ENCODE measurements around the gene ZNF107.

The ZNF107 gene

GRCh38 chr7:64630496-64630895 lies 35.4 kb upstream of the ZNF107 start:
- H3K9ac ChIP-seq (ENCODE audit: low read length), result no peak overlapping the region
- no peak overlapping the region for H3K27ac ChIP-seq (ENCODE audit: low read depth, low read length, poor library complexity, severe bottlenecking)
- no peaks in the 10 kb centered on the region for H3K27me3 ChIP-seq (ENCODE audit: insufficient read depth, low read length)
- no peak overlapping the region for H3K4me2 ChIP-seq (ENCODE audit: low read length)
- no peaks in the 10 kb centered on the region for H3F3A ChIP-seq (ENCODE audit: insufficient read depth, low read length)
- no peaks in the 10 kb centered on the region for H4K20me1 ChIP-seq (ENCODE audit: insufficient read depth, low read length)
- H3K4me3 ChIP-seq (ENCODE audit: low read depth, low read length, poor library complexity, severe bottlenecking), result no peak overlapping the region
- no peaks in the 10 kb centered on the region for H3K9me2 ChIP-seq (ENCODE audit: low read depth, low read length)
- H3K79me2 ChIP-seq (ENCODE audit: insufficient read depth, low read length), result no peaks in the 10 kb centered on the region
- TF ChIP-seq EZH2 (IDR thresholded peaks at IDR 0.05; ENCODE audit: borderline replicate concordance, low read length) (no peak), CTCF (IDR thresholded peaks at IDR 0.05; ENCODE audit: low read length) (peak; percentile 63)
- no peaks in the 10 kb centered on the region for H3K9me3 ChIP-seq (ENCODE audit: low read length)
- H3K36me3 ChIP-seq (ENCODE audit: insufficient read depth, low read length), result no peaks in the 10 kb centered on the region
- H3K4me1 ChIP-seq (ENCODE audit: insufficient read depth, low read length, severe bottlenecking), result no peaks in the 10 kb centered on the region
- H2AFZ ChIP-seq (ENCODE audit: low read length), result no peak overlapping the region

- no peak overlapping the region for H3K9ac ChIP-seq (ENCODE audit: low read length)
- H3K9me2 ChIP-seq (ENCODE audit: low read depth, low read length), result no peaks in the 10 kb centered on the region
- H3K9me3 ChIP-seq (ENCODE audit: low read length), result no peaks in the 10 kb centered on the region
- no peaks in the 10 kb centered on the region for H3K79me2 ChIP-seq (ENCODE audit: insufficient read depth, low read length)
- no peak overlapping the region for H2AFZ ChIP-seq (ENCODE audit: low read length)
- TF ChIP-seq CTCF (IDR thresholded peaks at IDR 0.05; ENCODE audit: low read length) (no peak), EZH2 (IDR thresholded peaks at IDR 0.05; ENCODE audit: borderline replicate concordance, low read length) (no peak)
- H3K4me1 ChIP-seq (ENCODE audit: insufficient read depth, low read length, severe bottlenecking), result no peaks in the 10 kb centered on the region
- no peaks in the 10 kb centered on the region for H3F3A ChIP-seq (ENCODE audit: insufficient read depth, low read length)
- H3K27me3 ChIP-seq (ENCODE audit: insufficient read depth, low read length), result no peaks in the 10 kb centered on the region
- H4K20me1 ChIP-seq (ENCODE audit: insufficient read depth, low read length), result no peaks in the 10 kb centered on the region
- H3K27ac ChIP-seq (ENCODE audit: low read depth, low read length, poor library complexity, severe bottlenecking), result no peak overlapping the region
- H3K4me2 ChIP-seq (ENCODE audit: low read length), result no peak overlapping the region
- H3K4me3 ChIP-seq (ENCODE audit: low read depth, low read length, poor library complexity, severe bottlenecking), result no peak overlapping the region
- H3K36me3 ChIP-seq (ENCODE audit: insufficient read depth, low read length), result no peaks in the 10 kb centered on the region
These were observed 33.9 kb upstream of the ZNF107 start for GRCh38 chr7:64632029-64632428.

- Histone ChIP-seq H4K20me1 (ENCODE audit: insufficient read depth, low read length) (no peaks in the 10 kb centered on the region), H3F3A (ENCODE audit: insufficient read depth, low read length) (no peaks in the 10 kb centered on the region), H3K9me3 (ENCODE audit: low read length) (no peaks in the 10 kb centered on the region), H3K27me3 (ENCODE audit: insufficient read depth, low read length) (no peaks in the 10 kb centered on the region), H3K4me3 (ENCODE audit: low read depth, low read length, poor library complexity, severe bottlenecking) (no peak overlapping the region), H3K4me1 (ENCODE audit: insufficient read depth, low read length, severe bottlenecking) (no peaks in the 10 kb centered on the region), H3K27ac (ENCODE audit: low read depth, low read length, poor library complexity, severe bottlenecking) (no peak overlapping the region), H3K4me2 (ENCODE audit: low read length) (no peak overlapping the region), H2AFZ (ENCODE audit: low read length) (no peak overlapping the region), H3K9ac (ENCODE audit: low read length) (no peak overlapping the region), H3K36me3 (ENCODE audit: insufficient read depth, low read length) (no peaks in the 10 kb centered on the region), H3K9me2 (ENCODE audit: low read depth, low read length) (no peaks in the 10 kb centered on the region), H3K79me2 (ENCODE audit: insufficient read depth, low read length) (no peaks in the 10 kb centered on the region)
- no peak for TF ChIP-seq EZH2 (IDR thresholded peaks at IDR 0.05; ENCODE audit: borderline replicate concordance, low read length)
- TF ChIP-seq CTCF (IDR thresholded peaks at IDR 0.05; ENCODE audit: low read length), result no peak
These were observed 32.5 kb upstream of the ZNF107 start for GRCh38 chr7:64633401-64633800.
